ENCODE results near the gene RTKN2.

The RTKN2 gene

DNA sequence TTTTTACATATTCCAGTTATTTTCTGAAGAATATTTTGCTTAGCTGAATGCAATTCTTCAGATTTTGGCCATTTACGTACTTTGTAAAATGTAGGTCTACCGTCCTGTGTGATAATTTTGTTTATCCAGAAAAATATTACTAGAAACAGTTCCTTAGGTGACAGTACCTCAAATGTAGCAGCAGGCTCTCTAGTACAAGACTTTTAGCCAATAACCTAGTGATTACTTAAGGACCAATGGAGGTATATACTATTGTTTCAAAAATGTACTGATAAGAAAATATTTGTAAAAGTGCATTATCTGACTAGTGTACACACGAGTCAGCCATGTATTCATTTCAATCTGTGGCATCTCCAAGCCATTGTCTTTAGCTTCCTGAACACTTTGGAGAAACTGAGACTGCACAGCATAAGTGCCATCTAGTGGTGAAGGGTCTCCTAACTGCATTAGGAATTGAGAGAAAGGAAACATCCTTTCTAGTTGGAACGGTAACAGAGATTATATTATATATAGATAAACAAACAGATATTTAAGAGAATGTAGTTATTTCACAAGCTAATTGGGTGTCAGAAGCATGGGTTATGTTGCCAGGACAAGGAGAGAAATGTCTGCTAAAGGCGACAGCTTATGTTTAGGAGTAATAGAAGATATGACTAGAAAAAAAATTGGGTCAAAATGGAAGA, 23.7 kb downstream of the RTKN2 start:
- no peak for TF ChIP-seq TCF4 (CRISPR knock-in tag; IDR thresholded peaks at IDR 0.05; ENCODE audit: borderline replicate concordance)
- TF ChIP-seq SNAI2 (CRISPR knock-in tag; IDR thresholded peaks at IDR 0.05): no peak
- no peak for TF ChIP-seq ESRRG (CRISPR knock-in tag; IDR thresholded peaks at IDR 0.05)
- no peak for TF ChIP-seq ISL1 (CRISPR knock-in tag; IDR thresholded peaks at IDR 0.05)
- TF ChIP-seq, protein P1, sequence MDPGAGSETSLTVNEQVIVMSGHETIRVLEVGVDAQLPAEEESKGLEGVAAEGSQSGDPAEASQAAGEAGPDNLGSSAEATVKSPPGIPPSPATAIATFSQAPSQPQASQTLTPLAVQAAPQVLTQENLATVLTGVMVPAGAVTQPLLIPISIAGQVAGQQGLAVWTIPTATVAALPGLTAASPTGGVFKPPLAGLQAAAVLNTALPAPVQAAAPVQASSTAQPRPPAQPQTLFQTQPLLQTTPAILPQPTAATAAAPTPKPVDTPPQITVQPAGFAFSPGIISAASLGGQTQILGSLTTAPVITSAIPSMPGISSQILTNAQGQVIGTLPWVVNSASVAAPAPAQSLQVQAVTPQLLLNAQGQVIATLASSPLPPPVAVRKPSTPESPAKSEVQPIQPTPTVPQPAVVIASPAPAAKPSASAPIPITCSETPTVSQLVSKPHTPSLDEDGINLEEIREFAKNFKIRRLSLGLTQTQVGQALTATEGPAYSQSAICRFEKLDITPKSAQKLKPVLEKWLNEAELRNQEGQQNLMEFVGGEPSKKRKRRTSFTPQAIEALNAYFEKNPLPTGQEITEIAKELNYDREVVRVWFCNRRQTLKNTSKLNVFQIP (CRISPR knock-in tag; IDR thresholded peaks at IDR 0.05; ENCODE audit: borderline replicate concordance, low read depth): no peak
- TF ChIP-seq ZNF8 (CRISPR knock-in tag; IDR thresholded peaks at IDR 0.05): no peak
- no peak for TF ChIP-seq ZFP3 (CRISPR knock-in tag; IDR thresholded peaks at IDR 0.05)
- no peak for TF ChIP-seq TSHZ2 (CRISPR knock-in tag; IDR thresholded peaks at IDR 0.05)
- no peak for TF ChIP-seq RARB (CRISPR knock-in tag; IDR thresholded peaks at IDR 0.05)
- TF ChIP-seq PPARA (CRISPR knock-in tag; IDR thresholded peaks at IDR 0.05; ENCODE audit: borderline replicate concordance): no peak
- TF ChIP-seq BACH2 (CRISPR knock-in tag; IDR thresholded peaks at IDR 0.05; ENCODE audit: borderline replicate concordance): no peak
- TF ChIP-seq CREB5 (CRISPR knock-in tag; IDR thresholded peaks at IDR 0.05; ENCODE audit: low read depth): no peak
- no peak for TF ChIP-seq CSRNP3 (CRISPR knock-in tag; IDR thresholded peaks at IDR 0.05)
- TF ChIP-seq ARNTL (CRISPR knock-in tag; IDR thresholded peaks at IDR 0.05; ENCODE audit: borderline replicate concordance, low read depth): no peak
- peak; percentile 87 for ATAC-seq

GRCh38 chr10:62244088-62244487, 24.6 kb downstream of the RTKN2 start:
- no peak for ATAC-seq
- TF ChIP-seq SNAI2 (CRISPR knock-in tag; IDR thresholded peaks at IDR 0.05) (no peak), TSHZ2 (CRISPR knock-in tag; IDR thresholded peaks at IDR 0.05) (no peak), ZNF70 (CRISPR knock-in tag; IDR thresholded peaks at IDR 0.05) (no peak), ZNF565 (CRISPR knock-in tag; conservative IDR thresholded peaks at IDR 0.05; ENCODE audit: low read depth) (no peak), TCF4 (CRISPR knock-in tag; IDR thresholded peaks at IDR 0.05; ENCODE audit: borderline replicate concordance) (no peak), ZNF8 (CRISPR knock-in tag; IDR thresholded peaks at IDR 0.05) (no peak), ESRRG (CRISPR knock-in tag; IDR thresholded peaks at IDR 0.05) (no peak)
- TF ChIP-seq, protein P2, sequence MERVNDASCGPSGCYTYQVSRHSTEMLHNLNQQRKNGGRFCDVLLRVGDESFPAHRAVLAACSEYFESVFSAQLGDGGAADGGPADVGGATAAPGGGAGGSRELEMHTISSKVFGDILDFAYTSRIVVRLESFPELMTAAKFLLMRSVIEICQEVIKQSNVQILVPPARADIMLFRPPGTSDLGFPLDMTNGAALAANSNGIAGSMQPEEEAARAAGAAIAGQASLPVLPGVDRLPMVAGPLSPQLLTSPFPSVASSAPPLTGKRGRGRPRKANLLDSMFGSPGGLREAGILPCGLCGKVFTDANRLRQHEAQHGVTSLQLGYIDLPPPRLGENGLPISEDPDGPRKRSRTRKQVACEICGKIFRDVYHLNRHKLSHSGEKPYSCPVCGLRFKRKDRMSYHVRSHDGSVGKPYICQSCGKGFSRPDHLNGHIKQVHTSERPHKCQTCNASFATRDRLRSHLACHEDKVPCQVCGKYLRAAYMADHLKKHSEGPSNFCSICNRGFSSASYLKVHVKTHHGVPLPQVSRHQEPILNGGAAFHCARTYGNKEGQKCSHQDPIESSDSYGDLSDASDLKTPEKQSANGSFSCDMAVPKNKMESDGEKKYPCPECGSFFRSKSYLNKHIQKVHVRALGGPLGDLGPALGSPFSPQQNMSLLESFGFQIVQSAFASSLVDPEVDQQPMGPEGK (CRISPR knock-in tag; IDR thresholded peaks at IDR 0.05; ENCODE audit: borderline replicate concordance): no peak
